Measurements from ENCODE around the gene FAM20B. TPM values are rescaled to one million over a fixed set of nuclear protein-coding genes. Genes with fewer than 3 reads are reported as not detected.

The FAM20B gene
- total and polyA plus RNA-seq, 12 donors, result 15.4 to 69.9 (median 38.3) TPM

DNA sequence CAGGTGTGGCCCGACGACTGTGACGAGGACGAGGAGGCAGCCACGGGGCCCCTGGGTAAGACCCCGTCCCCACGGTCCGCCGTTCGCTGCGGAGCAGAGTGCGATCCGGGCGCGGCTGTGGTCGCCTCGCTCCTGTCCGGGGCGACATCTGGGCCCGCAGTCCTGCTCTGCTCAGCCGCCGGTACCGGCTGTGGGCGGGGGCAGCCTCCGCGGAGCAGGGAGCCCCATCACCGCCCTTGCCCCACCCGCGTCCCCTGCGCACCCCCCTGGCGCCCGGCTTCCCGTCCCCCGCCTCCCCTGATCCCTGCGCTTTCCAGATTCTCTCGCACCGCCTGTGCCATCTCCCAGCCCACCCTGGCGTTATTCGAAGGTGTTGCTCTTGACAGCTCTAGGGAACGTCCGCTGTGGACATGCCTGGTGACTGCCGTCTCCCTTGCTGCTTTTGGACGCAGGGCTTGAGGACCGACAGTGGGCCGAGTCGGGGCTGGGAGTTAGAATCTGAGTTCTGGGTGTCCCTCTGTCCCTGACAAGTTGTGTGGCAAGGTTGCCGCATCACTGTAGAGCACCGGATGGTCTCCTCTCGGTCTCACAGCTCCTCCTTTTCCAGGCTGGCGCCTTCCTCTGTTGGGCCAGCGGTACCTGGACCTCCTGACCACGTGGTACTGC is 56.8 kb downstream of the FAM20B start:
- peaks cover 6 to 17% of the 10 kb centered on the region in 2 donors for H3K4me1 ChIP-seq (replicated peaks in 1 of 2)
- H3K4me3 ChIP-seq, result peak overlapping the region; percentile 43 to 94 (median 83)
- H3K27ac ChIP-seq, result peak overlapping the region in 4 of 5 donors; percentile 59 to 93 (median 76)
- H3K9me3 ChIP-seq (replicated peaks in 1 of 3), result no peaks in the 10 kb centered on the region
- H3K36me3 ChIP-seq (replicated peaks in 1 of 2), result peaks cover 0 to 3% of the 10 kb centered on the region in 2 donors
- intact Hi-C loops (cut with DNase I), result loop anchor here (5.0 to 10.0 kb wide), 3 partner anchors 110 to 282 kb away; partner anchors contain the start of genes AXDND1 (in 1 of the 2) and SOAT1 (in 1 of the 2)
- TF ChIP-seq CTCF (IDR thresholded peaks at IDR 0.05), result no peak
- no peak for TF ChIP-seq POLR2A (IDR thresholded peaks at IDR 0.05)
- H3K27me3 ChIP-seq, result no peaks in the 10 kb centered on the region
- 0 to 1% (median 0%) methylated on average over 5 to 52 of the region's 52 CpGs for WGBS, 4 donors
- DNase-seq, result peak in 6 of 7 donors; percentile 26 to 69 (median 44)

GRCh38 chr1:179082999-179083335 is 57.3 kb downstream of the FAM20B start:
- no peak for TF ChIP-seq CTCF (IDR thresholded peaks at IDR 0.05)
- TF ChIP-seq POLR2A (IDR thresholded peaks at IDR 0.05), result no peak
- peak overlapping the region in 2 of 5 donors; percentile 59 to 93 for H3K27ac ChIP-seq
- WGBS, 4 donors, result 9 to 11% (median 9%) methylated on average over 3 of the region's 3 CpGs; no CpG with 5 or more reads in 1 of the 4 donors
- no peaks in the 10 kb centered on the region for H3K27me3 ChIP-seq
- H3K36me3 ChIP-seq (replicated peaks in 1 of 2), result peaks cover 0 to 3% of the 10 kb centered on the region in 2 donors
- no peak for DNase-seq
- H3K9me3 ChIP-seq (replicated peaks in 1 of 3), result no peaks in the 10 kb centered on the region
- intact Hi-C loops (cut with DNase I), result loop anchor here (5.0 to 10.0 kb wide), 3 partner anchors 109 to 282 kb away; partner anchors contain the start of genes AXDND1 (in 1 of the 2) and SOAT1 (in 1 of the 2)
- peak overlapping the region in 3 of 4 donors; percentile 75 to 94 (median 91) for H3K4me3 ChIP-seq
- peaks cover 6 to 17% of the 10 kb centered on the region in 2 donors for H3K4me1 ChIP-seq (replicated peaks in 1 of 2)

GRCh38 chr1:179083533-179083932 is 57.8 kb downstream of the FAM20B start:
- H3K27ac ChIP-seq, result no peak overlapping the region
- no peak for TF ChIP-seq CTCF (IDR thresholded peaks at IDR 0.05)
- TF ChIP-seq POLR2A (IDR thresholded peaks at IDR 0.05), result no peak
- intact Hi-C loops (cut with DNase I), result loop anchor here (5.0 to 10.0 kb wide), 3 partner anchors 109 to 281 kb away; partner anchors contain the start of genes AXDND1 (in 1 of the 2) and SOAT1 (in 1 of the 2)
- peaks cover 0 to 3% of the 10 kb centered on the region in 2 donors for H3K36me3 ChIP-seq (replicated peaks in 1 of 2)
- H3K27me3 ChIP-seq, result no peaks in the 10 kb centered on the region
- no peak for DNase-seq
- no peaks in the 10 kb centered on the region for H3K9me3 ChIP-seq (replicated peaks in 1 of 3)
- H3K4me1 ChIP-seq (replicated peaks in 1 of 2), result peaks cover 6 to 17% of the 10 kb centered on the region in 2 donors
- 54 to 83% (median 63%) methylated on average over 4 to 8 of the region's 8 CpGs for WGBS, 4 donors
- no peak overlapping the region for H3K4me3 ChIP-seq

DNA sequence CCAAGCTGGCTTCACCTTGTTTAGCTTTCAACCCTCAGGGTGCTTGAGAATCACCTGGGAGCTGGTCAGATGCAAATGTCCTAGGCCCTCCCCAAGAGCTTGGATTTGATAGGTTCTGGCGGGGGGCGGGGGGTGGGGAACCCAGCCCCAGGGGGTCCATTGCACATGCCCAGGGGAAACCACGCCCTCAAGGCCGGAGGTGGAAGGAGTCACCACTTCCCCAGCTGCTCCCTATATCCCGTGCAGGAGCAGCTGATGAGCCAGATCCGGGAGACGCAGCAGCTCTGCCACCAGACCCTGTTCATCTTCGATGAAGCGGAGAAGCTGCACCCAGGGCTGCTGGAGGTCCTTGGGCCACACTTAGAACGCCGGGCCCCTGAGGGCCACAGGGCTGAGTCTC is 62.0 kb downstream of the FAM20B start:
- Histone ChIP-seq H3K27me3 (no peaks in the 10 kb centered on the region), H3K27ac (no peak overlapping the region), H3K9me3 (replicated peaks in 1 of 3) (no peaks in the 10 kb centered on the region), H3K4me1 (replicated peaks in 1 of 2) (peaks cover 20 to 22% of the 10 kb centered on the region in 2 donors), H3K4me3 (no peak overlapping the region), H3K36me3 (replicated peaks in 1 of 2) (peaks cover 0 to 3% of the 10 kb centered on the region in 2 donors)
- TF ChIP-seq POLR2A (IDR thresholded peaks at IDR 0.05) (no peak), CTCF (IDR thresholded peaks at IDR 0.05) (no peak)
- intact Hi-C loops (cut with DNase I), result loop anchor here in 1 of 2 donors (10.0 kb wide), 1 partner anchor 277 kb away; the partner anchor contains the start of gene AXDND1
- DNase-seq, result peak in 1 of 7 donors; percentile 50
- 70 to 75% (median 70%) methylated on average over 9 to 11 of the region's 11 CpGs; no CpG with 5 or more reads in 1 of the 4 donors for WGBS, 4 donors

Measured in adrenal gland (tissue), 12 donors.